Heart left ventricle (tissue), 16 donors: Measurements from ENCODE around the gene SCCPDH. TPM values are rescaled to one million over a fixed set of nuclear protein-coding genes. Genes with fewer than 3 reads are reported as not detected.
A peak's percentile ranks its signal among the peaks of the same experiment; 100 is the strongest.

Experiments
- ATAC-seq, 4 donors: fragments of 200-7000 bp; cut with Tn5 transposase; one replicate each; pipeline ENCODE4 v1.9.1; 2020 to 2022; ENCODE audit warnings: moderate library complexity in 4 of 4, mild to moderate bottlenecking in 3 of 4, moderate number of reproducible peaks in 1 of 4
- DNase-seq, 5 donors: peaks; one replicate each; pipeline ENCODE4 v3.0.0-alpha.2; 2020
- H3K27ac ChIP-seq, 12 donors: fragments of 200-600 bp; sonication (generic) in 4 of 12; one replicate each; pipeline versions ENCODE4 v1.5.0 to v1.8.0; 2016 to 2022; ENCODE audit warnings: mild to moderate bottlenecking in 2 of 12
- H3K27me3 ChIP-seq, 9 donors: fragments of 200-600 bp; sonication (generic) in 2 of 9; one replicate each; pipeline versions ENCODE4 v1.5.1 to v1.8.0; 2016 to 2022; ENCODE audit warnings: mild to moderate bottlenecking in 3 of 9
- H3K36me3 ChIP-seq, 9 donors: fragments of 200-600 bp; sonication (generic) in 2 of 9; one replicate each; pipeline versions ENCODE4 v1.5.0 to v1.8.0; 2018 to 2022; ENCODE audit warnings: mild to moderate bottlenecking in 2 of 9
- H3K4me1 ChIP-seq, 12 donors: fragments of 200-600 bp; sonication (generic) in 4 of 12; one replicate each; pipeline versions ENCODE4 v1.5.0 to v1.8.0; 2016 to 2022; ENCODE audit warnings: mild to moderate bottlenecking in 3 of 12
- H3K4me3 ChIP-seq, 12 donors: fragments of 200-600 bp; sonication (generic) in 4 of 12; one replicate each; pipeline versions ENCODE4 v1.5.0 to v1.8.0; 2017 to 2022; ENCODE audit warnings: mild to moderate bottlenecking in 9 of 12, moderate library complexity in 4 of 12
- H3K9me3 ChIP-seq, 12 donors: fragments of 200-600 bp; sonication (generic) in 4 of 12; one replicate each; pipeline versions ENCODE4 v1.5.0 to v1.8.0; 2016 to 2022; ENCODE audit warnings: mild to moderate bottlenecking in 1 of 12
- CTCF ChIP-seq, 12 donors: fragments of 200-600 bp; sonication (generic) in 4 of 12; IDR thresholded peaks; one replicate each; pipeline versions ENCODE4 v1.5.0 to v1.8.0; 2018 to 2022; ENCODE audit warnings: antibody characterized with exemption in 12 of 12, mild to moderate bottlenecking in 5 of 12
- POLR2A ChIP-seq, 2 donors: fragments of 450-650 bp; IDR thresholded peaks; one replicate each; pipeline ENCODE4 v1.6.1; 2017; ENCODE audit warnings: antibody characterized with exemption in 2 of 2, mild to moderate bottlenecking in 2 of 2, moderate library complexity in 2 of 2
- WGBS, 4 donors: extraction: QIAGEN DNeasy Blood & Tissue Kit in 2 of 4; methylation state at CpG; one replicate each; pipeline versions ENCODE4 v1.1.5 to v1.1.7; 2013 to 2018; 5-methylcytosine and 5-hydroxymethylcytosine counted together
- intact Hi-C, 10 donors: fragments of 100-400 bp; cut with DNase I; formaldehyde crosslinking; loops; one replicate each; pipeline versions ENCODE4 v1.11.1 to v1.14.2; 2022
- long read RNA-seq, 3 donors: library from polyadenylated mRNA; unstranded; transcript quantifications; one replicate each; pipeline ENCODE4 v2.0.0, GENCODE V29; 2020 to 2021
- polyA plus RNA-seq, 2 donors: library from polyadenylated mRNA; stranded (reverse); fragments of 200-250 nt; gene quantifications; one replicate each; pipeline ENCODE4 v1.2.3, GENCODE V29; 2013
- total RNA-seq, 9 donors: library from RNA; depleted of rRNA in 2 of 9; stranded (reverse); fragments of >200 nt in 2 of 9; fragmentation: NEBNext Ultra II Directional in 3 of 9; extraction: Animal tissue kit (Norgen Biotek cat#: 25700) in 3 of 9; gene quantifications; one replicate each; pipeline versions ENCODE4 v1.1.0 to v1.2.4, GENCODE V29; 2016 to 2023
- donor health status: ischemic (EF 13 %, LVEDD 7.1; RV severe dilation, severe dysfunction).
- donor health status: healthy with polysubstance abuse.
- donor health status: DM: no; HTN: yes; CAD: no.
- donor health status: DM: no; HTN: no; CAD: no.
- donor health status: ischemic (EF 25% LVEDD 6.9; RV normal size, moderate dysfunction).
- donor health status: ischemic (EF 25% LVEDD 5.7; RV mildly dilated, moderate dysfunction).
- donor health status: healthy.
- donor health status: DM: yes; HTN: yes; CAD: no.
- donor health status: ischemic (EF 35%, LVEDD 5.7; RV mildly dilated, moderate dysfunction).
- donor health status: nonischemic (EF 11% LVEDD 7.7; RV severe dilation, severe dysfunction).
- donor health status: DM: yes; HTN: yes; CAD: no.
- donor health status: PGD.
- donor health status: ischemic (EF 29% LVEDD 5.4; RV normal size, mild dysfunction).
- donor health status: nonischemic (EF 23%, LVEDD 6.1; RV moderate dilation, normal function).

The SCCPDH gene
- total RNA-seq (10 to 100 TPM; 22.0 to 36.4 (median 32.9) TPM), polyA plus RNA-seq (10 to 100 TPM; 13.8 to 27.3 TPM)
- long read RNA-seq, donor 1, transcript SCCPDH-201 (12 exons, 2,503 nt) = major isoform, 96 of 101 reads
- long read RNA-seq, donor 1, partial matches to known transcripts = 2 of 101 reads
- long read RNA-seq, donor 1, other reads (novel, unspliced or antisense) = 3 of 101 reads
- long read RNA-seq, donor 2, transcript SCCPDH-201 (12 exons, 2,503 nt) = major isoform, 331 of 349 reads
- long read RNA-seq, donor 2, partial matches to known transcripts = 2 of 349 reads
- long read RNA-seq, donor 2, other reads (novel, unspliced or antisense) = 16 of 349 reads
- long read RNA-seq, donor 3, transcript SCCPDH-201 (12 exons, 2,503 nt) = major isoform, 49 of 55 reads
- long read RNA-seq, donor 3, partial matches to known transcripts = 1 of 55 reads
- long read RNA-seq, donor 3, other reads (novel, unspliced or antisense) = 5 of 55 reads

- TF ChIP-seq CTCF (IDR thresholded peaks at IDR 0.05) = peak in 1 of 12 donors; percentile 8
- TF ChIP-seq POLR2A (IDR thresholded peaks at IDR 0.05) = no peak
- peaks cover 0 to 16% (median 2%) of the 10 kb centered on the region in 12 donors for H3K9me3 ChIP-seq
- WGBS, 4 donors = 0 to 1% (median 1%) methylated on average over 63 to 89 of the region's 89 CpGs
- DNase-seq (peak; percentile 74 to 86 (median 80)), ATAC-seq (peak; percentile 81 to 98 (median 94))
- H3K36me3 ChIP-seq = peaks cover 0 to 26% (median 23%) of the 10 kb centered on the region in 9 donors
- H3K27me3 ChIP-seq = no peaks in the 10 kb centered on the region
- intact Hi-C loops = no loop called here
- H3K4me3 ChIP-seq = peak within 1 kb of the TSS; percentile 65 to 97 (median 92)
- H3K4me1 ChIP-seq = peaks cover 0 to 32% (median 5%) of the 10 kb centered on the region in 12 donors
- peak within 1 kb of the TSS; percentile 56 to 93 (median 90) for H3K27ac ChIP-seq
Observed at GRCh38 chr1:246724016-246724730, at the start of gene SCCPDH. Gene SCCPDH, plus strand, starts transcription at chr1:246724409. Its CDS starts 14 bp downstream, at chr1:246724423.

- peak overlapping the region in 1 of 12 donors; percentile 0 for H3K27ac ChIP-seq
- 67 to 87% (median 73%) methylated on average over 2 of the region's 2 CpGs for WGBS, 4 donors
- no peaks in the 10 kb centered on the region for H3K9me3 ChIP-seq
Observed at GRCh38 chr1:246677842-246678241, 46.4 kb upstream of the SCCPDH start.

GRCh38 chr1:246678816-246679793, 45.1 kb upstream of the SCCPDH start:
- 76 to 79% (median 78%) methylated on average over 18 of the region's 18 CpGs for WGBS, 4 donors
- H3K4me3 ChIP-seq = no peak overlapping the region
- intact Hi-C loops = loop anchor here in 1 of 10 donors (5.0 kb wide), 1 partner anchor 48 kb away; no protein-coding TSS in a partner anchor
- DNase-seq (peak in 3 of 5 donors; percentile 30 to 57 (median 38)), ATAC-seq (peak in 3 of 4 donors; percentile 31 to 42 (median 32))
- TF ChIP-seq POLR2A (IDR thresholded peaks at IDR 0.05) (no peak), CTCF (IDR thresholded peaks at IDR 0.05) (no peak)
- H3K9me3 ChIP-seq = no peaks in the 10 kb centered on the region
- H3K27ac ChIP-seq = peak overlapping the region in 7 of 12 donors; percentile 35 to 79 (median 69)
- no peaks in the 10 kb centered on the region for H3K27me3 ChIP-seq
- no peaks in the 10 kb centered on the region for H3K36me3 ChIP-seq
- peaks cover 0 to 41% (median 16%) of the 10 kb centered on the region in 12 donors for H3K4me1 ChIP-seq

More at GRCh38 chr1:246677842-246678241, 46.4 kb upstream of the SCCPDH start:
- intact Hi-C loops = loop anchor here in 1 of 10 donors (5.0 kb wide), 1 partner anchor 49 kb away; no protein-coding TSS in a partner anchor
- Histone ChIP-seq H3K4me3 (no peak overlapping the region), H3K27me3 (no peaks in the 10 kb centered on the region), H3K4me1 (peaks cover 0 to 41% (median 16%) of the 10 kb centered on the region in 12 donors), H3K36me3 (no peaks in the 10 kb centered on the region)
- no peak for DNase-seq
- no peak for ATAC-seq
- no peak for TF ChIP-seq CTCF (IDR thresholded peaks at IDR 0.05)
- no peak for TF ChIP-seq POLR2A (IDR thresholded peaks at IDR 0.05)
